NCI-H524 (cell line): Measurements from ENCODE around the gene UGT1A9.

Experiments used
- DNase-seq, 2 experiments: peaks; one replicate each; lab custom pipeline; 2025; lab: John Stamatoyannopoulos, UW

UGT1A9 gene

GRCh38 chr2:233758849-233759248 lies 87.2 kb downstream of the UGT1A9 start:
- no peak for DNase-seq

GRCh38 chr2:233760043-233760442 lies 88.3 kb downstream of the UGT1A9 start, which contains the start of gene UGT1A1:
UGT1A1 (plus strand) TSS chr2:233760270; CDS start chr2:233760288, 18 bp downstream.
- no peak for DNase-seq

GRCh38 chr2:233761040-233761769 lies 89.5 kb downstream of the UGT1A9 start:
- DNase-seq = no peak

GRCh38 chr2:233764264-233764663 lies 92.6 kb downstream of the UGT1A9 start:
- no peak for DNase-seq

GRCh38 chr2:233764761-233765160 lies 93.1 kb downstream of the UGT1A9 start:
- DNase-seq = no peak

GRCh38 chr2:233766416-233766815 lies 94.7 kb downstream of the UGT1A9 start:
- DNase-seq = no peak

- no peak for DNase-seq
These were observed 96.4 kb downstream of the UGT1A9 start for GRCh38 chr2:233768076-233768475.

- DNase-seq = no peak
These were observed 97.6 kb downstream of the UGT1A9 start for GRCh38 chr2:233769260-233769659.

- DNase-seq = no peak
These were observed 100.5 kb downstream of the UGT1A9 start for GRCh38 chr2:233772153-233772552.

- no peak for DNase-seq
These were observed 100.9 kb downstream of the UGT1A9 start for GRCh38 chr2:233772583-233772982.

GRCh38 chr2:233773854-233774253 lies 102.2 kb downstream of the UGT1A9 start:
- DNase-seq = no peak

GRCh38 chr2:233775414-233775813 lies 103.7 kb downstream of the UGT1A9 start:
- no peak for DNase-seq

GRCh38 chr2:233778030-233778429 lies 106.3 kb downstream of the UGT1A9 start, which contains the start of gene MROH2A:
MROH2A (plus strand) TSS chr2:233778330; CDS start chr2:233779359, 1,029 bp downstream.
- no peak for DNase-seq

- DNase-seq = no peak
These were observed 108.0 kb downstream of the UGT1A9 start for GRCh38 chr2:233779722-233780121.

- DNase-seq = no peak
These were observed 109.1 kb downstream of the UGT1A9 start for GRCh38 chr2:233780771-233781170.

- no peak for DNase-seq
These were observed 117.9 kb downstream of the UGT1A9 start for GRCh38 chr2:233789554-233789953.

GRCh38 chr2:233791151-233791882 lies 119.6 kb downstream of the UGT1A9 start:
- DNase-seq = no peak

- DNase-seq = no peak
These were observed 120.2 kb downstream of the UGT1A9 start for GRCh38 chr2:233791883-233792329.

- no peak for DNase-seq
These were observed 121.0 kb downstream of the UGT1A9 start for GRCh38 chr2:233792720-233793119.

GRCh38 chr2:233793465-233794127 lies 121.9 kb downstream of the UGT1A9 start:
- DNase-seq = no peak

- no peak for DNase-seq
These were observed 122.5 kb downstream of the UGT1A9 start for GRCh38 chr2:233794128-233794658.

- no peak for DNase-seq
These were observed 124.1 kb downstream of the UGT1A9 start for GRCh38 chr2:233795735-233796171.
